OCI-LY1 (cell line): Measurements from ENCODE around the gene PTPRD.

Source experiments
- H2AFZ ChIP-seq: fragments of 200-600 bp; sonication (generic), shearing (Covaris generic); 2 replicates; pipeline ENCODE4 v1.6.0; 2014; ENCODE audit warnings: antibody characterized with exemption, mild to moderate bottlenecking, low read length
- H3F3A ChIP-seq: fragments of 200-600 bp; sonication (generic), shearing (Covaris generic); 2 replicates; pipeline ENCODE4 v1.6.0; 2014; ENCODE audit warnings: mild to moderate bottlenecking, antibody characterized with exemption, low read length, moderate library complexity; ENCODE audit not compliant: insufficient read depth
- H3K27ac ChIP-seq: fragments of 200-600 bp; sonication (generic); 2 replicates; pipeline ENCODE4 v1.5.1; 2014; ENCODE audit warnings: low read length, mixed run types, mild to moderate bottlenecking, low read depth; ENCODE audit not compliant: poor library complexity, severe bottlenecking
- H3K27me3 ChIP-seq: fragments of 200-600 bp; sonication (generic); 2 replicates; pipeline ENCODE4 v1.6.0; 2014; ENCODE audit warnings: antibody characterized with exemption, mild to moderate bottlenecking, low read length, moderate library complexity; ENCODE audit not compliant: insufficient read depth
- H3K36me3 ChIP-seq: fragments of 200-600 bp; sonication (generic); 2 replicates; pipeline ENCODE4 v1.6.1; 2014; ENCODE audit warnings: mild to moderate bottlenecking, antibody characterized with exemption, low read length, moderate library complexity, mixed read lengths; ENCODE audit not compliant: insufficient read depth
- H3K4me1 ChIP-seq: fragments of 200-600 bp; sonication (generic); 2 replicates; pipeline ENCODE4 v1.5.1; 2014; ENCODE audit warnings: mild to moderate bottlenecking, low read length, moderate library complexity; ENCODE audit not compliant: insufficient read depth, severe bottlenecking
- H3K4me2 ChIP-seq: fragments of 200-600 bp; sonication (generic), shearing (Covaris generic); 2 replicates; pipeline ENCODE4 v1.6.1; 2014; ENCODE audit warnings: low read length
- H3K4me3 ChIP-seq: fragments of 200-600 bp; sonication (generic); 2 replicates; pipeline ENCODE4 v1.5.1; 2014; ENCODE audit warnings: low read length, low read depth, mild to moderate bottlenecking, mixed read lengths; ENCODE audit not compliant: poor library complexity, severe bottlenecking
- H3K79me2 ChIP-seq: fragments of 200-600 bp; shearing (Covaris generic); 2 replicates; pipeline ENCODE4 v1.6.1; 2016; ENCODE audit warnings: mixed run types, low read length, mixed read lengths; ENCODE audit not compliant: insufficient read depth
- H3K9ac ChIP-seq: fragments of 200-600 bp; sonication (generic), shearing (Covaris generic); 2 replicates; pipeline ENCODE4 v1.6.1; 2014; ENCODE audit warnings: mild to moderate bottlenecking, low read length, mixed read lengths
- H3K9me2 ChIP-seq: fragments of 200-600 bp; sonication (generic), shearing (Covaris generic); 2 replicates; pipeline ENCODE4 v1.6.1; 2014; ENCODE audit warnings: low read depth, mild to moderate bottlenecking, low read length, mixed read lengths
- H3K9me3 ChIP-seq: fragments of 200-600 bp; shearing (Covaris generic); 2 replicates; pipeline ENCODE4 v1.6.1; 2014; ENCODE audit warnings: low read length, mixed read lengths
- H4K20me1 ChIP-seq: fragments of 200-600 bp; sonication (generic), shearing (Covaris generic); 2 replicates; pipeline ENCODE4 v1.6.0; 2016; ENCODE audit warnings: mild to moderate bottlenecking, low read length; ENCODE audit not compliant: insufficient read depth
- EZH2 ChIP-seq: fragments of 200-600 bp; sonication (generic), shearing (Covaris generic); IDR thresholded peaks from 2 replicates; pipeline ENCODE4 v1.8.0; 2017; ENCODE audit warnings: borderline replicate concordance, mixed run types, mild to moderate bottlenecking, antibody characterized with exemption, low read length, moderate library complexity, mixed read lengths
- TF ChIP-seq, protein P1 (sequence below): fragments of 200-600 bp; sonication (generic), shearing (Covaris generic); IDR thresholded peaks from 2 replicates; pipeline ENCODE4 v1.5.1; 2017; ENCODE audit warnings: mild to moderate bottlenecking, antibody characterized with exemption, low read length, moderate library complexity, mixed read lengths

PTPRD gene

DNA sequence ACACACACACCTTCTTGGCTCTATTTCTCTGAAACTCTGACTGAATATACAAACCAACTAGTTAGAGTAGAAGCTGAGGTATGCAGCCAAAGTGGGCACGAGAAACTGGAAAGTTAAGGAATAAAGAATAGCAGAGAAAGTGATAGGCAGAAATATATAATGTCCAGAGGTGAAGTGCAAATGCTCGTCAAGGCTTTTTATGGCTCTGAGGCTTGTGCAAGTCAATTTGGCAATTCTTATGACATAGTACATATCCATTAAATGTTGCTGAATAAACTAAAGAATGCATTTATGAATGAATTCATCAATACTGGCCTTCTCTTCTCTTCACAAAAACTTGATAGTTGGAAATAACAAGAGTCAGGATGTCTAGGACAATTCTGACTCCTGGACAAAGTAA lies 2323.1 kb downstream of the PTPRD start:
- H3K9me3 ChIP-seq: no peaks in the 10 kb centered on the region

DNA sequence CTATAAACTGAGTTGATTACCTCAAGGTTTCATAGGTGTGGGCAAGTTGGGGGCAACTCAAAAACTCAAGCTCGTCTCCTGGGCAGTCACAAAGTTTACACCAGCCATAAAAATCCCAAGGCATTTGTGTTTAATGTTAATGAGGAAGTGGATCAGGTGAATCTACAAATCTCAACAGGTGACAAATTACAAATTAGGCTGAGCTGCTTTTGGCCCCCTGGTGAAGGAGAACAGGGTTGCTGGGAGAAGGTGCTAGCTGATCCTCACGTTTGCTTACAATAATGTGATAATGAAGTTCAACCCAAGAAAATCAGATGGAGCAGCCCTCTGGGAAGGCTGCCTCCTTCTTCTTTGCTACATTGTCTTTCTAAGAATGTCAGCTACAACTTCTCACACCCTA lies 2324.8 kb downstream of the PTPRD start:
- H3K4me2 ChIP-seq: no peak overlapping the region
- H3K36me3 ChIP-seq: no peaks in the 10 kb centered on the region
- H3K4me1 ChIP-seq: no peaks in the 10 kb centered on the region
- no peaks in the 10 kb centered on the region for H3K79me2 ChIP-seq
- H3K9me2 ChIP-seq: no peaks in the 10 kb centered on the region
- H2AFZ ChIP-seq: no peak overlapping the region
- no peaks in the 10 kb centered on the region for H3F3A ChIP-seq
- H3K9ac ChIP-seq: no peak overlapping the region
- no peak overlapping the region for H3K27ac ChIP-seq
- H4K20me1 ChIP-seq: no peaks in the 10 kb centered on the region
- TF ChIP-seq EZH2: no peak
- TF ChIP-seq, protein P1, sequence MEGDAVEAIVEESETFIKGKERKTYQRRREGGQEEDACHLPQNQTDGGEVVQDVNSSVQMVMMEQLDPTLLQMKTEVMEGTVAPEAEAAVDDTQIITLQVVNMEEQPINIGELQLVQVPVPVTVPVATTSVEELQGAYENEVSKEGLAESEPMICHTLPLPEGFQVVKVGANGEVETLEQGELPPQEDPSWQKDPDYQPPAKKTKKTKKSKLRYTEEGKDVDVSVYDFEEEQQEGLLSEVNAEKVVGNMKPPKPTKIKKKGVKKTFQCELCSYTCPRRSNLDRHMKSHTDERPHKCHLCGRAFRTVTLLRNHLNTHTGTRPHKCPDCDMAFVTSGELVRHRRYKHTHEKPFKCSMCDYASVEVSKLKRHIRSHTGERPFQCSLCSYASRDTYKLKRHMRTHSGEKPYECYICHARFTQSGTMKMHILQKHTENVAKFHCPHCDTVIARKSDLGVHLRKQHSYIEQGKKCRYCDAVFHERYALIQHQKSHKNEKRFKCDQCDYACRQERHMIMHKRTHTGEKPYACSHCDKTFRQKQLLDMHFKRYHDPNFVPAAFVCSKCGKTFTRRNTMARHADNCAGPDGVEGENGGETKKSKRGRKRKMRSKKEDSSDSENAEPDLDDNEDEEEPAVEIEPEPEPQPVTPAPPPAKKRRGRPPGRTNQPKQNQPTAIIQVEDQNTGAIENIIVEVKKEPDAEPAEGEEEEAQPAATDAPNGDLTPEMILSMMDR: no peak
- H3K27me3 ChIP-seq: no peaks in the 10 kb centered on the region
- H3K9me3 ChIP-seq: no peaks in the 10 kb centered on the region
- no peak overlapping the region for H3K4me3 ChIP-seq

More for the DNA sequence above, 2323.1 kb downstream of the PTPRD start:
- H2AFZ ChIP-seq: no peak overlapping the region
- H3K9me2 ChIP-seq: no peaks in the 10 kb centered on the region
- TF ChIP-seq, protein P1: no peak
- no peak for TF ChIP-seq EZH2
- no peak overlapping the region for H3K4me3 ChIP-seq
- H3K4me1 ChIP-seq: no peaks in the 10 kb centered on the region
- H4K20me1 ChIP-seq: no peaks in the 10 kb centered on the region
- H3F3A ChIP-seq: no peaks in the 10 kb centered on the region
- no peaks in the 10 kb centered on the region for H3K36me3 ChIP-seq
- no peak overlapping the region for H3K27ac ChIP-seq
- no peak overlapping the region for H3K4me2 ChIP-seq
- no peaks in the 10 kb centered on the region for H3K27me3 ChIP-seq
- H3K79me2 ChIP-seq: no peaks in the 10 kb centered on the region
- no peak overlapping the region for H3K9ac ChIP-seq

- TF ChIP-seq EZH2: no peak
- TF ChIP-seq, protein P1: no peak
- Histone ChIP-seq H3K79me2 (no peaks in the 10 kb centered on the region), H3K27ac (no peak overlapping the region), H3F3A (no peaks in the 10 kb centered on the region), H3K4me2 (no peak overlapping the region), H3K36me3 (no peaks in the 10 kb centered on the region), H3K4me1 (no peaks in the 10 kb centered on the region), H2AFZ (no peak overlapping the region), H3K9me2 (no peaks in the 10 kb centered on the region), H3K9me3 (no peaks in the 10 kb centered on the region), H3K9ac (no peak overlapping the region), H3K27me3 (no peaks in the 10 kb centered on the region), H3K4me3 (no peak overlapping the region), H4K20me1 (no peaks in the 10 kb centered on the region)
Measured at GRCh38 chr9:8287501-8287900, 2325.3 kb downstream of the PTPRD start.
